ENCODE results near the gene ZDHHC24.
"Not testable (repeated sequence)": the region's sequence is repeated elsewhere in the genome, so short reads cannot be mapped to it uniquely, and the experiment has no call there.

ZDHHC24 gene

GRCh38 chr11:66564984-66565383 is 19.1 kb upstream of the ZDHHC24 start:
- DNase-seq = no peak

GRCh38 chr11:66564538-66564937 is 18.7 kb upstream of the ZDHHC24 start:
- DNase-seq = no peak

GRCh38 chr11:66563832-66564231 is 18.0 kb upstream of the ZDHHC24 start:
- DNase-seq = no peak

GRCh38 chr11:66562907-66563583 is 17.2 kb upstream of the ZDHHC24 start:
- DNase-seq = no peak

- DNase-seq = no peak
Observed at GRCh38 chr11:66562275-66562674, 16.4 kb upstream of the ZDHHC24 start.

GRCh38 chr11:66561975-66562248 is 16.1 kb upstream of the ZDHHC24 start:
- DNase-seq = no peak

GRCh38 chr11:66561178-66561974 is 15.5 kb upstream of the ZDHHC24 start:
- no peak for DNase-seq

GRCh38 chr11:66559866-66560676 is 14.2 kb upstream of the ZDHHC24 start:
- DNase-seq = no peak

GRCh38 chr11:66559142-66559865 is 13.5 kb upstream of the ZDHHC24 start:
- peak; percentile 46 for DNase-seq

GRCh38 chr11:66557733-66558326 is 12.0 kb upstream of the ZDHHC24 start:
- no peak for DNase-seq

GRCh38 chr11:66556086-66556485 is 10.2 kb upstream of the ZDHHC24 start:
- no peak for DNase-seq

GRCh38 chr11:66555416-66555815 is 9.6 kb upstream of the ZDHHC24 start:
- no peak for DNase-seq

GRCh38 chr11:66554602-66555001 is 8.8 kb upstream of the ZDHHC24 start:
- DNase-seq = no peak

GRCh38 chr11:66550887-66551286 is 5.0 kb upstream of the ZDHHC24 start:
- no peak for DNase-seq

- no peak for DNase-seq
Observed at GRCh38 chr11:66549696-66550095, 3.8 kb upstream of the ZDHHC24 start.

- DNase-seq = no peak
Observed at GRCh38 chr11:66548774-66549630, 3.2 kb upstream of the ZDHHC24 start.

GRCh38 chr11:66548041-66548440 is 2.2 kb upstream of the ZDHHC24 start:
- no peak for DNase-seq

- no peak for DNase-seq
Observed at GRCh38 chr11:66547662-66548009, 1.8 kb upstream of the ZDHHC24 start.

- DNase-seq = no peak
Observed at GRCh38 chr11:66546966-66547661, 1.3 kb upstream of the ZDHHC24 start.

- peak; percentile 15 for DNase-seq
Observed at GRCh38 chr11:66546368-66546965, 619 bp upstream of the ZDHHC24 start, which contains the start of gene ACTN3. Gene ACTN3 (plus strand): TSS chr11:66546903. CDS start chr11:66546938, 35 bp downstream.

- not testable (repeated sequence) for DNase-seq
Observed at GRCh38 chr11:66544952-66545351, 896 bp downstream of the ZDHHC24 start.
